K562 (cell line): ENCODE measurements around the gene C13orf42. TPM values are rescaled to one million over a fixed set of nuclear protein-coding genes. Genes with fewer than 3 reads are reported as not detected.

ENCODE experiments used
- RB1 ChIP-seq: fragments of 450-650 bp; IDR thresholded peaks from 2 replicates; pipeline ENCODE4 v1.6.1; 2017; ENCODE audit warnings: low read depth, mild to moderate bottlenecking
- STAG1 ChIP-seq: sonication (generic); formaldehyde crosslinking; IDR thresholded peaks from 2 replicates; pipeline ENCODE4 v1.5.0; 2020; ENCODE audit warnings: missing genetic modification reagents, borderline replicate concordance
- ZNF740 ChIP-seq, 3 experiments: fragments of 200-800 bp in 1 of 3; sonication (Bioruptor generic) in 1 of 3; sonication (generic) in 1 of 3; formaldehyde crosslinking in 1 of 3; IDR thresholded peaks; 2 replicates each; pipeline versions ENCODE4 v1.6.1 to v1.8.0; 2016 to 2022; ENCODE audit warnings: mild to moderate bottlenecking in 2 of 3, missing compliant biosample characterization in 2 of 3, missing genetic modification characterization in 2 of 3, missing genetic modification reagents in 1 of 3
- polyA plus RNA-seq, 8 experiments: library from polyadenylated mRNA; depleted of rRNA in 4 of 8; stranded (reverse) in 5 of 8; unstranded in 3 of 8; fragments of >200 nt; fragmentation: Nextera tagmentation in 2 of 8; fragmentation: Illumina TruSeq in 1 of 8; extraction: Ambion mirVana in 2 of 8; extraction: Trizol in 1 of 8; gene quantifications; 2 replicates each; pipeline versions ENCODE4 v1.2.1 to v1.2.3, GENCODE V29; 2011 to 2014; ENCODE audit warnings: inconsistent platforms in 1 of 8, missing spikeins in 1 of 8
- total RNA-seq, 7 experiments: library from RNA; depleted of rRNA in 6 of 7; stranded (reverse); fragments of >200 nt in 6 of 7; fragmentation: Illumina TruSeq in 2 of 7; extraction: Trizol in 2 of 7; gene quantifications; 2 replicates each; pipeline versions ENCODE4 v1.2.1 to v1.2.3, GENCODE V29; 2011 to 2021; ENCODE audit warnings: low replicate concordance in 1 of 7
- TF ChIP-seq, protein P1 (sequence below): sonication (generic); IDR thresholded peaks from 2 replicates; pipeline ENCODE4 v1.6.1; 2016
- TF ChIP-seq, protein P2 (sequence below), 2 experiments: fragments of 450-650 bp; formaldehyde crosslinking in 1 of 2; IDR thresholded peaks; 2 replicates each; pipeline versions ENCODE4 v1.4.0 to v1.6.1; 2014 to 2020; ENCODE audit warnings: mild to moderate bottlenecking in 2 of 2, borderline replicate concordance in 1 of 2, low read depth in 1 of 2

C13orf42 gene
- total and polyA plus RNA-seq, 9 of the 15 experiments (the other 6 are each of a cell fraction or from before 2014, with no cell fraction given) = 0.18 TPM; not detected in 8

DNA sequence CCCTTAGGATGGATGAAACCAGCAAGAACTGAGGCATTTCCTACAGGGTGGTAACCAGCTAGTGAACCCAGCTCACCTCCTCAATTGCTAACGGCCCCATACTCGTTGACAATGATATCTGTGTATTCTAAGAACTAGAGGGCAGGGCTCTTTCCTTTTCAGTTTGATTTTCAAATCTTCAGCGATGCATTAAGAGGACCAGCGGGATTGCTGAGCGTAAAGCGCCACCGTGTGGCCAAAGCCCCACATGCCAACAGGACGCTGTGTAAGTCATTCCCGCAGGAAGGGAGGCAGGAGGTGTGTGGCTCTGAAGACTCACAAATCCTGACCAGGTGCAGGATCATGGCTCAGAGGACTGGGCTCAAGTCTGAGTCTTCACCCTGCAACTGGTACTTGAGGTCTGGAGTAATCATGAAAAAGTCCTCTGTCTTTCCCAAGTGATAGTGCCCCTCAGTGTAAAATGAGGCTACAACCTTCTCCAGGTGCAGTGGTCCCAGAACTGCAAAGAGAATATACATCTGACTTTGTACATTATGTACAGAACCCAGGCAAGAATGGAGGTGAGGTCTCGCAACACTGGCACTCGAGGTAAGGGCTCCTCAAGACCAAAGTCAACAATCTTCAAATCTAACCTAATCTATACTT, 40.9 kb downstream of the C13orf42 start (continued):
- TF ChIP-seq STAG1 = peak; percentile 98
- TF ChIP-seq, protein P1, sequence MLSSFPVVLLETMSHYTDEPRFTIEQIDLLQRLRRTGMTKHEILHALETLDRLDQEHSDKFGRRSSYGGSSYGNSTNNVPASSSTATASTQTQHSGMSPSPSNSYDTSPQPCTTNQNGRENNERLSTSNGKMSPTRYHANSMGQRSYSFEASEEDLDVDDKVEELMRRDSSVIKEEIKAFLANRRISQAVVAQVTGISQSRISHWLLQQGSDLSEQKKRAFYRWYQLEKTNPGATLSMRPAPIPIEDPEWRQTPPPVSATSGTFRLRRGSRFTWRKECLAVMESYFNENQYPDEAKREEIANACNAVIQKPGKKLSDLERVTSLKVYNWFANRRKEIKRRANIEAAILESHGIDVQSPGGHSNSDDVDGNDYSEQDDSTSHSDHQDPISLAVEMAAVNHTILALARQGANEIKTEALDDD = peak; percentile 56; the same call in 1 of the 2 replicates
- peak; percentile 17; the same call in 1 of the 2 replicates for TF ChIP-seq RB1
- no peak for TF ChIP-seq ZNF740 (CRISPR knock-in tag; IDR thresholded peaks at IDR 0.05)
- TF ChIP-seq ZNF740 (tag; IDR thresholded peaks at IDR 0.05) = no peak
- TF ChIP-seq, protein P2, sequence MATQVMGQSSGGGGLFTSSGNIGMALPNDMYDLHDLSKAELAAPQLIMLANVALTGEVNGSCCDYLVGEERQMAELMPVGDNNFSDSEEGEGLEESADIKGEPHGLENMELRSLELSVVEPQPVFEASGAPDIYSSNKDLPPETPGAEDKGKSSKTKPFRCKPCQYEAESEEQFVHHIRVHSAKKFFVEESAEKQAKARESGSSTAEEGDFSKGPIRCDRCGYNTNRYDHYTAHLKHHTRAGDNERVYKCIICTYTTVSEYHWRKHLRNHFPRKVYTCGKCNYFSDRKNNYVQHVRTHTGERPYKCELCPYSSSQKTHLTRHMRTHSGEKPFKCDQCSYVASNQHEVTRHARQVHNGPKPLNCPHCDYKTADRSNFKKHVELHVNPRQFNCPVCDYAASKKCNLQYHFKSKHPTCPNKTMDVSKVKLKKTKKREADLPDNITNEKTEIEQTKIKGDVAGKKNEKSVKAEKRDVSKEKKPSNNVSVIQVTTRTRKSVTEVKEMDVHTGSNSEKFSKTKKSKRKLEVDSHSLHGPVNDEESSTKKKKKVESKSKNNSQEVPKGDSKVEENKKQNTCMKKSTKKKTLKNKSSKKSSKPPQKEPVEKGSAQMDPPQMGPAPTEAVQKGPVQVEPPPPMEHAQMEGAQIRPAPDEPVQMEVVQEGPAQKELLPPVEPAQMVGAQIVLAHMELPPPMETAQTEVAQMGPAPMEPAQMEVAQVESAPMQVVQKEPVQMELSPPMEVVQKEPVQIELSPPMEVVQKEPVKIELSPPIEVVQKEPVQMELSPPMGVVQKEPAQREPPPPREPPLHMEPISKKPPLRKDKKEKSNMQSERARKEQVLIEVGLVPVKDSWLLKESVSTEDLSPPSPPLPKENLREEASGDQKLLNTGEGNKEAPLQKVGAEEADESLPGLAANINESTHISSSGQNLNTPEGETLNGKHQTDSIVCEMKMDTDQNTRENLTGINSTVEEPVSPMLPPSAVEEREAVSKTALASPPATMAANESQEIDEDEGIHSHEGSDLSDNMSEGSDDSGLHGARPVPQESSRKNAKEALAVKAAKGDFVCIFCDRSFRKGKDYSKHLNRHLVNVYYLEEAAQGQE (IDR thresholded peaks at IDR 0.05; ENCODE audit: borderline replicate concordance) = peak; percentile 75
- TF ChIP-seq, protein P2 (CRISPR knock-in tag; IDR thresholded peaks at IDR 0.05; ENCODE audit: low read depth) = no peak
